ENCODE measurements around the gene GNAQ. TPM values are rescaled to one million over a fixed set of nuclear protein-coding genes. Genes with fewer than 3 reads are reported as not detected.

Gene GNAQ
- total and polyA plus RNA-seq, 2 of the 13 experiments (the other 11 are each of a cell fraction or from before 2014, with no cell fraction given): 16.5 to 17.7 TPM

GRCh38 chr9:77922591-77922990, 109.0 kb downstream of the GNAQ start:
- no peak overlapping the region for H3K27ac ChIP-seq (ENCODE audit: extremely low read length, insufficient read depth, low read length)

More at GRCh38 chr9:77922591-77922990, 109.0 kb downstream of the GNAQ start:
- Histone ChIP-seq H3K4me2 (ENCODE audit: low read depth, low read length) (no peak overlapping the region), H4K20me1 (ENCODE audit: insufficient read depth, low read length) (no peaks in the 10 kb centered on the region), H3K4me1 (ENCODE audit: insufficient read depth, low read length) (no peaks in the 10 kb centered on the region), H3K79me2 (ENCODE audit: insufficient read depth, low read length) (no peaks in the 10 kb centered on the region), H3K4me3 (replicated peaks in 1 of 3; ENCODE audit: insufficient read depth in 1 of 3, low read depth in 2 of 3, low read length in 3 of 3) (no peak overlapping the region), H3K9ac (ENCODE audit: insufficient read depth, low read depth, low read length) (no peak overlapping the region), H3K27me3 (ENCODE audit: control insufficient read depth in 1 of 2, insufficient read depth in 2 of 2, low read length in 2 of 2) (no peaks in the 10 kb centered on the region), H2AFZ (ENCODE audit: low read length) (no peak overlapping the region), H3K36me3 (replicated peaks in 1 of 2; ENCODE audit: control insufficient read depth in 1 of 2, insufficient read depth in 2 of 2, low read length in 2 of 2) (peaks cover 0 to 30% of the 10 kb centered on the region in 2 experiments; a peak in 4 of 5 replicates), H3K9me3 (ENCODE audit: low read length) (no peaks in the 10 kb centered on the region)
- BruUV-seq (replicated peaks): no TSS peak
- TF ChIP-seq ZNF768 (CRISPR knock-in tag; IDR thresholded peaks at IDR 0.05) (no peak), E2F2 (CRISPR knock-in tag; IDR thresholded peaks at IDR 0.05; ENCODE audit: borderline replicate concordance) (no peak), ZNF275 (CRISPR knock-in tag; IDR thresholded peaks at IDR 0.05; ENCODE audit: borderline replicate concordance) (no peak), PATZ1 (CRISPR knock-in tag; IDR thresholded peaks at IDR 0.05) (no peak), IRF9 (CRISPR knock-in tag; IDR thresholded peaks at IDR 0.05; ENCODE audit: borderline replicate concordance) (no peak)
- ATAC-seq (no peak), DNase-seq (ENCODE audit: low spot score) (no peak), FAIRE-seq (no peak)
- 94% methylated on average over 5 of the region's 5 CpGs for WGBS (ENCODE audit: low lambda C conversion rate)
- intact Hi-C loops (cut with micrococcal nuclease; ENCODE audit: unreplicated experiment): no loop called here
- ChIA-PET CTCF (ENCODE audit: low intra/inter-chr PET ratio, low total read pairs) (no interaction called here), POLR2A (no interaction called here)
- in situ Hi-C loops (cut with HindIII; ENCODE audit: extremely low pct_ligation_motif_present, low pct_unique_long_range_greater_than_20kb): no loop called here

Data from HepG2 (cell line).